IPS-15b (cell line): Measurements from ENCODE around the gene WDFY1.

Experiments
- H3K27me3 ChIP-seq: one replicate; pipeline ENCODE4 v1.6.1; 2013; ENCODE audit warnings: low read length; ENCODE audit not compliant: control insufficient read depth, insufficient read depth
- H3K36me3 ChIP-seq: one replicate; pipeline ENCODE4 v1.6.1; 2013; ENCODE audit warnings: low read length; ENCODE audit not compliant: control insufficient read depth, insufficient read depth
- H3K4me1 ChIP-seq: one replicate; pipeline ENCODE4 v1.6.1; 2013; ENCODE audit warnings: mild to moderate bottlenecking, low read length; ENCODE audit not compliant: control insufficient read depth, insufficient read depth
- H3K4me3 ChIP-seq: one replicate; pipeline ENCODE4 v1.5.1; 2013; ENCODE audit warnings: low read depth, low read length
- H3K9ac ChIP-seq: one replicate; pipeline ENCODE4 v1.6.1; 2013; ENCODE audit warnings: low read depth, mild to moderate bottlenecking, low read length
- H3K9me3 ChIP-seq: one replicate; pipeline ENCODE4 v1.6.1; 2013; ENCODE audit warnings: mild to moderate bottlenecking, low read length; ENCODE audit not compliant: control insufficient read depth, insufficient read depth

Gene WDFY1

DNA sequence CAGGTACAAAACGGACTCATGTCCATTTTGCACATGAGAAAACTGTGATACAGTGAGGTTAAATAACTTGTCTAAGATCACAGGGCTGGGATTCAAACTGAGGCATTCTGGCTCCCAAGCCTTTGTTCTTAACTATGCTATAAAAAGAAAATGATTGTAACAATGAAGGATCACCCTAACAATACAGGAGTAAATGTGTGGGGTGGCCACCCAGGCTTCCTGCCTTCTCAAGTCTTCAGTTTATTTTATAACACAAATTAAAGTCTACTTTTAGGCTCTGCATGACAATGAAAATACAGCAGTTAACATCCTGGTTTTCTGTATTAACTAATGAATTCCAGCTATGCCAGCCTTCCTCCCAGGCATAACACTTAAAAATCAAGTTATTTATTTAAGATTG, 7.6 kb downstream of the WDFY1 start:
- Histone ChIP-seq H3K36me3 (no peaks in the 10 kb centered on the region), H3K9me3 (no peaks in the 10 kb centered on the region), H3K4me3 (peak overlapping the region; percentile 15), H3K27me3 (no peaks in the 10 kb centered on the region), H3K4me1 (peaks cover 34% of the 10 kb centered on the region), H3K9ac (no peak overlapping the region)

DNA sequence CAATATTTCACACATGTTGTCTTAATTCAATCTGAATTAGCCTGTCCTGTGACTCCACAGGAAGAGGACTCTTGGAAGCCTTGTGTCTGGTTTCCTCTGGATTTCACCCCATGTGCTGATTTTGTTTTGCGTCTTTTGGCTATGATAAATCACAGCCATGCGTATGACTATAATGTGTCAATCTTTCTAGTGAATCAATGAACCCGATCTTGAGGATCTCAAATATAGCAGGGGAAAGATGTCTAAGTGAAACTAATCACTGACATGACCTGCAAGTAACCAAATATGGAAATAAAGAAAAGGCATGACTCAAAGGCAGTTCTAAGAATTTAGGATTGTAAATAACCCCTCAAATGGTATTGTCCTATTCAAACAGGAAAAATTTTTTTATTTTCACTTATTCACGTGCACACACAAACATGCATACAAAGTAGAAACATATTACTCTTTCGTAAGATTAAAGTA, 8.2 kb downstream of the WDFY1 start:
- Histone ChIP-seq H3K36me3 (no peaks in the 10 kb centered on the region), H3K4me3 (peak overlapping the region; percentile 15), H3K9ac (no peak overlapping the region), H3K9me3 (no peaks in the 10 kb centered on the region), H3K27me3 (no peaks in the 10 kb centered on the region), H3K4me1 (peaks cover 34% of the 10 kb centered on the region)

DNA sequence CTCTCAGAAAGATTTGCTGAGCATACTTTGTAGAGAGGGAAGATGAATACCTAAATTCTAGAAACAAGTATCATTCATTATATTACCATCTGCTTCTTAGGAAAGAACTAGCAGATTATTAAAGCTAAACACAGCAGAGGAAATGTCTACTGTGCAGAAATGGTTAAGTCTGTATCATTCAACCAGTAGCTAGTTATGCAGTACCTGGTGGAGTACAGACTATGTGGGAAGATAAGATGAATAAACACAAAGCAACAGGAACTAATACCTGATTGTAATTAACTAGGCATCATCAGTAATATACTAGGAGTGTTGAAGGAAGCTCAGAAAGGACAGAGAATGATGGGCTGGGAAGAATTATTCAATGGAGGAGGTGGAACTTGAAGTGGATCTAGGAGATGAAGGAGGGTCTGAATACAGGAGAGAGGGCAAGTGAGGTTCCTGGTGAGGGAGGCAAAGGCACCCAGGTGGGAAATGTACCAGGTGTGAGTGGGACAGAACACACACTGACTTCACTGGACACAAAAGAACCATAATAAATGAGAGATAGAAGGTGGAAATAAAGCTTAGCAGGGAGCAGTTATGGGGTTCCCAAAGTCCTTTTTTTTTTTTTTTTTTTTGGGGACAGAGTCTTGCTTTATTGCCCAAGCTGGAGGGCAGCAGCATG, 9.5 kb downstream of the WDFY1 start:
- Histone ChIP-seq H3K4me3 (no peak overlapping the region), H3K27me3 (no peaks in the 10 kb centered on the region), H3K9me3 (no peaks in the 10 kb centered on the region), H3K9ac (no peak overlapping the region), H3K4me1 (peaks cover 38% of the 10 kb centered on the region), H3K36me3 (no peaks in the 10 kb centered on the region)

- Histone ChIP-seq H3K27me3 (no peaks in the 10 kb centered on the region), H3K36me3 (no peaks in the 10 kb centered on the region), H3K9me3 (no peaks in the 10 kb centered on the region), H3K4me1 (peaks cover 41% of the 10 kb centered on the region), H3K9ac (no peak overlapping the region), H3K4me3 (no peak overlapping the region)
Measured at GRCh38 chr2:223934870-223935269, 10.3 kb downstream of the WDFY1 start.

DNA sequence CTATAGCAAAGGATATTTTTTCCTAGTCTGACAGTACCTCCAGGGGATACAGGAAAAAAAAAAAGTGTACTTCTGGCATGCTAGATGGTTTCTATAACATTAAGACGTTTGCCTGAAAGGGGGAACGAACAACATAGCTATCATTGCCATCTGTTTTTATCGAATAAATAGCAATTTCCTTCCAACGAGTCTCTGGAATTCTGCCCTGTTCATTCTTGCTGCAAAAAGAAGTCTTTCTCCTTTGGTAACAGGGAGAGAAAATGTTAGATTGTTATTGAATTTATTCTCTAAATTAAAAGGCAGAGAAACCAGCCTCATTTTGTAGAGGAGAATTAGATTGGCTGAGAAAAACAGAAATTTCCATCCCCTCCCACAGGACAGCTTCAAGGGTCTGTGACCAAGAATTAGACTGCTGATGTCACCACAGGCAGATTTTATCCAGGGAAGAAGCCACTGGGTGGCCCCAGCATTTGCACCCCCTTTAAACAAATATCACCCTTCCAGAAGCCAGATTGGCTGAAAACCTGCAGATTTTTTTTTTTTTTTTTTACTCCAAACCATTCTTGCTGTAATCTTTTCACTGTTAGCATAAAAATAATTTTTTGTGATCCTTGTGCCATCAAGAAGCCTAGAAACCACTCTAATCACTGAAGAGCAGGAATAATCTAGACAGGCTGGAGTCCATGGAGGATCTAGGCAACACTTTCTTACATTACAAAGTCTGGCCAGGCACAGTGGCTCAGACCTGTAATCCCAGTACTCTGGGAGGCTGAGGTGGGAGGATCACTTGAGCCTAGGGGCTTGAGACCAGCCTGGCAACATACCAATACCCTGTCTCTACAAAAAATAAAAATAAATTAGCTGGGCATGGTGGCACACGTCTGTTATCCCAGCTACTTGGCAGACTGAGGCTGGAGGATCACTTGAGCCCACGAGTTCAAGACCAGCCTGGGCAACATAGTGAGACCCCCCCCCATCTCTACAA, 12.0 kb downstream of the WDFY1 start:
- Histone ChIP-seq H3K9me3 (no peaks in the 10 kb centered on the region), H3K9ac (no peak overlapping the region), H3K36me3 (no peaks in the 10 kb centered on the region), H3K27me3 (no peaks in the 10 kb centered on the region), H3K4me3 (no peak overlapping the region), H3K4me1 (peaks cover 35% of the 10 kb centered on the region)

- Histone ChIP-seq H3K27me3 (no peaks in the 10 kb centered on the region), H3K9ac (peak overlapping the region; percentile 37), H3K36me3 (no peaks in the 10 kb centered on the region), H3K9me3 (no peaks in the 10 kb centered on the region), H3K4me3 (no peak overlapping the region), H3K4me1 (peaks cover 10% of the 10 kb centered on the region)
Measured at GRCh38 chr2:223930103-223930976, 14.8 kb downstream of the WDFY1 start.

- no peak overlapping the region for H3K9ac ChIP-seq
- H3K9me3 ChIP-seq = no peaks in the 10 kb centered on the region
- H3K36me3 ChIP-seq = no peaks in the 10 kb centered on the region
- H3K4me3 ChIP-seq = no peak overlapping the region
- H3K27me3 ChIP-seq = no peaks in the 10 kb centered on the region
- H3K4me1 ChIP-seq = peaks cover 7% of the 10 kb centered on the region
Measured at GRCh38 chr2:223929571-223930102, 15.5 kb downstream of the WDFY1 start.

GRCh38 chr2:223928113-223929006, 16.8 kb downstream of the WDFY1 start:
- Histone ChIP-seq H3K9me3 (no peaks in the 10 kb centered on the region), H3K36me3 (no peaks in the 10 kb centered on the region), H3K4me3 (no peak overlapping the region), H3K4me1 (peaks cover 7% of the 10 kb centered on the region), H3K27me3 (no peaks in the 10 kb centered on the region), H3K9ac (no peak overlapping the region)

- no peak overlapping the region for H3K9ac ChIP-seq
- H3K27me3 ChIP-seq = no peaks in the 10 kb centered on the region
- no peaks in the 10 kb centered on the region for H3K9me3 ChIP-seq
- no peaks in the 10 kb centered on the region for H3K4me1 ChIP-seq
- no peaks in the 10 kb centered on the region for H3K36me3 ChIP-seq
- no peak overlapping the region for H3K4me3 ChIP-seq
Measured at GRCh38 chr2:223925106-223925505, 20.0 kb downstream of the WDFY1 start.

DNA sequence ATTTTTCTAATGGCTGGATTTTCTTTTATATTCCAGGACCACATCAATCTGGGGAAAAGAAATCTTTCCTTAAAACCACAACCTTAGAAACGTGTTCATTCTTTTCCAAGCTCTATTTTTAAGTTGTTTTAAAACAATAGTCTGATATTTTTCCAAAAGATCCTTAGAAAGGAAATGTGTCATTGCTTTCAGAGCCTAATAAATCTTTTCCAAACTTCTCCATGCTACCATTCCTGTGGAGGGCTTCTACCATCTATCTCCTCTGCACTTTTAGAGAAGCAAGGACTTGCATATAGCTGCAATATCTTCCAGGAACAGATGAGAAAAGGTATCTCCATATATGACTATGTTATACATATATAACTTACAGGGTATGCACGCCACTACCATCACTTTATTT, 21.2 kb downstream of the WDFY1 start:
- H3K4me1 ChIP-seq = no peaks in the 10 kb centered on the region
- no peaks in the 10 kb centered on the region for H3K9me3 ChIP-seq
- no peaks in the 10 kb centered on the region for H3K27me3 ChIP-seq
- H3K36me3 ChIP-seq = no peaks in the 10 kb centered on the region
- no peak overlapping the region for H3K4me3 ChIP-seq
- H3K9ac ChIP-seq = no peak overlapping the region
